ENCODE data around the gene PHKB.

DNA sequence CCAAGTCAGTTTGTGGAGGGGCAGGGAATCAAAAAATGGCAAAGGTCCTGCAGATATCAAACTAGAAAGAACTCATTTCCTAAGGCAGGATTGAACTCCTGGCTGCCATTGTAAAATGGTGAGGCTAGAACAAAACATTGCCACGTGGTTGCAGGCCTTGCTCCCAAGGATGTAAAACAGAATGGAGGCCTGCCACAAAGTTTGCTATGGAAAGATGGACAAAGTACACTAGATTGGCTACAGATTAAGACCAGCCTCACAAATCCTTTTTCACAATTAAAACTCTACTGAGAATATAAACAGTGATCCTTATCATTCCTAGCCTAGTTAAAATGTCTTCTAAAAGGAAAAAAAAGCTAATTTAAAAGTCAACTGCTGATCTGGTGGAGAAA, 30.9 kb downstream of the PHKB start:
- TF ChIP-seq, protein P1, sequence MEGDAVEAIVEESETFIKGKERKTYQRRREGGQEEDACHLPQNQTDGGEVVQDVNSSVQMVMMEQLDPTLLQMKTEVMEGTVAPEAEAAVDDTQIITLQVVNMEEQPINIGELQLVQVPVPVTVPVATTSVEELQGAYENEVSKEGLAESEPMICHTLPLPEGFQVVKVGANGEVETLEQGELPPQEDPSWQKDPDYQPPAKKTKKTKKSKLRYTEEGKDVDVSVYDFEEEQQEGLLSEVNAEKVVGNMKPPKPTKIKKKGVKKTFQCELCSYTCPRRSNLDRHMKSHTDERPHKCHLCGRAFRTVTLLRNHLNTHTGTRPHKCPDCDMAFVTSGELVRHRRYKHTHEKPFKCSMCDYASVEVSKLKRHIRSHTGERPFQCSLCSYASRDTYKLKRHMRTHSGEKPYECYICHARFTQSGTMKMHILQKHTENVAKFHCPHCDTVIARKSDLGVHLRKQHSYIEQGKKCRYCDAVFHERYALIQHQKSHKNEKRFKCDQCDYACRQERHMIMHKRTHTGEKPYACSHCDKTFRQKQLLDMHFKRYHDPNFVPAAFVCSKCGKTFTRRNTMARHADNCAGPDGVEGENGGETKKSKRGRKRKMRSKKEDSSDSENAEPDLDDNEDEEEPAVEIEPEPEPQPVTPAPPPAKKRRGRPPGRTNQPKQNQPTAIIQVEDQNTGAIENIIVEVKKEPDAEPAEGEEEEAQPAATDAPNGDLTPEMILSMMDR (IDR thresholded peaks at IDR 0.05) = no peak
- TF ChIP-seq POLR2A (IDR thresholded peaks at IDR 0.05) = no peak

Measured in thyroid gland (tissue), 4 donors.